Spleen (tissue), 11 donors: Measurements from ENCODE around the gene GAS2. TPM values are rescaled to one million over a fixed set of nuclear protein-coding genes. Genes with fewer than 3 reads are reported as not detected.

Experiments
- DNase-seq: peaks from one replicate; pipeline ENCODE4 v3.0.0-alpha.2; 2020
- H3K27ac ChIP-seq, 8 donors: fragments of 200-600 bp; sonication (generic) in 7 of 8; 1 replicate in 4 of 8; 2 replicates in 4 of 8; pipeline versions ENCODE4 v1.5.0 to v1.8.0; 2016 to 2021; ENCODE audit warnings: inconsistent platforms in 4 of 8, mild to moderate bottlenecking in 4 of 8, moderate library complexity in 1 of 8
- H3K27me3 ChIP-seq, 7 donors: fragments of 200-600 bp; sonication (generic) in 6 of 7; replicated peaks in 1 of 7; 1 replicate in 4 of 7; 2 replicates in 3 of 7; pipeline versions ENCODE4 v1.5.0 to v1.8.0; 2016 to 2021; ENCODE audit warnings: inconsistent platforms in 3 of 7, mild to moderate bottlenecking in 1 of 7
- H3K36me3 ChIP-seq, 6 donors: fragments of 200-600 bp; sonication (generic) in 5 of 6; 1 replicate in 4 of 6; 2 replicates in 2 of 6; pipeline versions ENCODE4 v1.5.0 to v1.8.0; 2016 to 2021; ENCODE audit warnings: inconsistent platforms in 2 of 6
- H3K4me1 ChIP-seq, 6 donors: fragments of 200-600 bp; sonication (generic) in 5 of 6; 1 replicate in 3 of 6; 2 replicates in 3 of 6; pipeline versions ENCODE4 v1.5.0 to v1.8.0; 2016 to 2021; ENCODE audit warnings: inconsistent platforms in 3 of 6
- H3K4me3 ChIP-seq, 8 donors: fragments of 200-600 bp; sonication (generic) in 7 of 8; 1 replicate in 4 of 8; 2 replicates in 4 of 8; pipeline versions ENCODE4 v1.5.0 to v1.8.0; 2016 to 2021; ENCODE audit warnings: inconsistent platforms in 4 of 8, mild to moderate bottlenecking in 4 of 8, moderate library complexity in 2 of 8
- H3K9me3 ChIP-seq, 8 donors: fragments of 200-600 bp; sonication (generic) in 7 of 8; 1 replicate in 4 of 8; 2 replicates in 4 of 8; pipeline versions ENCODE4 v1.5.0 to v1.8.0; 2016 to 2021; ENCODE audit warnings: inconsistent platforms in 4 of 8
- POLR2A ChIP-seq, 3 donors: fragments of 450-650 bp; IDR thresholded peaks; one replicate each; pipeline ENCODE4 v1.5.1; 2017; ENCODE audit warnings: antibody characterized with exemption in 3 of 3, mild to moderate bottlenecking in 1 of 3
- POLR2AphosphoS5 ChIP-seq, 3 donors: sonication (generic); formaldehyde crosslinking; IDR thresholded peaks; one replicate each; pipeline ENCODE4 v1.5.1; 2017; ENCODE audit warnings: antibody characterized with exemption in 3 of 3
- WGBS, 5 donors: extraction: QIAGEN DNeasy Blood & Tissue Kit in 3 of 5; methylation state at CpG; one replicate each; pipeline versions ENCODE4 v1.1.5 to v1.1.7; 2013 to 2018; 5-methylcytosine and 5-hydroxymethylcytosine counted together
- intact Hi-C: fragments of 100-400 bp; cut with DNase I; formaldehyde crosslinking; loops from one replicate; pipeline ENCODE4 v1.15.0; 2023; ENCODE audit warnings: low total_unique reads
- polyA plus RNA-seq, 3 donors: library from polyadenylated mRNA; stranded (reverse); fragments of 200-250 nt; gene quantifications; one replicate each; pipeline ENCODE4 v1.2.1, GENCODE V29; 2013
- total RNA-seq, 7 donors: library from RNA; depleted of rRNA in 3 of 7; stranded (reverse); fragments of >200 nt in 3 of 7; fragmentation: NEBNext Ultra II Directional in 4 of 7; extraction: Animal tissue kit (Norgen Biotek cat#: 25700) in 4 of 7; gene quantifications; one replicate each; pipeline versions ENCODE4 v1.1.0 to v1.2.1, GENCODE V29; 2016 to 2021
- TF ChIP-seq, protein P1 (sequence below), 11 experiments: fragments of 200-600 bp in 7 of 11; fragments of 450-650 bp in 4 of 11; sonication (generic) in 4 of 11; IDR thresholded peaks in 8 of 11; conservative IDR thresholded peaks in 3 of 11; 1 replicate in 7 of 11; 2 replicates in 4 of 11; pipeline versions ENCODE4 v1.4.0 to v1.8.0; 2016 to 2021; ENCODE audit warnings: antibody characterized with exemption in 11 of 11, inconsistent platforms in 4 of 11, mild to moderate bottlenecking in 1 of 11
- donor health status: healthy with polysubstance abuse.
- donor health status: DM: no; HTN: no; CAD: no; lungs with moderate emphysema.
- donor health status: DM: no; HTN: no; CAD: no.
- donor health status: Bipolar disorder and iron deficiency.
- donor health status: healthy.
- donor health status: DM: no; HTN: no; CAD: no.
- donor health status: DM: yes; HTN: yes; CAD: no.

GAS2 gene
- total and polyA plus RNA-seq, 10 donors, result 1.1 to 9.1 (median 2.2) TPM

DNA sequence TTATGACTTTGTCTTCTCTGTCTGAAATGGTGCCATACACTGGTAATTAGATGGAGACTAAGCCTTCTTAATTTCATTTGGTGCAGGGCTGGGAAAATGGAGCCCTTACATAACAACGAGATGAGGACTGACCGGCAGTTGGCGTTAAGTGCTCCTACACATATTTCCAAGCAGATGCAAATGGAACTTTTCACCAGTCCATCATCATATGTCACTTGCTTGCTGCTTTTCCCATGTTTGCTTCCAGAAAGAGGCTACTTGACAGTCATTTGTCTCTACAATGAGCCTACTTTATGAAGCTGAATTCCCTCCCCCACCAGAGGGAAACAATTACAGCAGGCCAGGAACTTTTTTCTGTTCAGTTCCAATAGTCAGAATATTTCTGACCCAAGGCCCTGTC is 130.6 kb downstream of the GAS2 start:
- Histone ChIP-seq H3K36me3 (no peaks in the 10 kb centered on the region), H3K4me1 (peaks cover 0 to 5% (median 0%) of the 10 kb centered on the region in 6 donors), H3K9me3 (no peaks in the 10 kb centered on the region), H3K27me3 (no peaks in the 10 kb centered on the region), H3K27ac (peak overlapping the region in 1 of 8 donors; percentile 10), H3K4me3 (no peak overlapping the region)
- intact Hi-C loops, result no loop called here
- 67 to 85% (median 84%) methylated on average over 3 of the region's 3 CpGs for WGBS, 5 donors
- no peak for DNase-seq
- TF ChIP-seq, protein P1, sequence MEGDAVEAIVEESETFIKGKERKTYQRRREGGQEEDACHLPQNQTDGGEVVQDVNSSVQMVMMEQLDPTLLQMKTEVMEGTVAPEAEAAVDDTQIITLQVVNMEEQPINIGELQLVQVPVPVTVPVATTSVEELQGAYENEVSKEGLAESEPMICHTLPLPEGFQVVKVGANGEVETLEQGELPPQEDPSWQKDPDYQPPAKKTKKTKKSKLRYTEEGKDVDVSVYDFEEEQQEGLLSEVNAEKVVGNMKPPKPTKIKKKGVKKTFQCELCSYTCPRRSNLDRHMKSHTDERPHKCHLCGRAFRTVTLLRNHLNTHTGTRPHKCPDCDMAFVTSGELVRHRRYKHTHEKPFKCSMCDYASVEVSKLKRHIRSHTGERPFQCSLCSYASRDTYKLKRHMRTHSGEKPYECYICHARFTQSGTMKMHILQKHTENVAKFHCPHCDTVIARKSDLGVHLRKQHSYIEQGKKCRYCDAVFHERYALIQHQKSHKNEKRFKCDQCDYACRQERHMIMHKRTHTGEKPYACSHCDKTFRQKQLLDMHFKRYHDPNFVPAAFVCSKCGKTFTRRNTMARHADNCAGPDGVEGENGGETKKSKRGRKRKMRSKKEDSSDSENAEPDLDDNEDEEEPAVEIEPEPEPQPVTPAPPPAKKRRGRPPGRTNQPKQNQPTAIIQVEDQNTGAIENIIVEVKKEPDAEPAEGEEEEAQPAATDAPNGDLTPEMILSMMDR (IDR thresholded peaks at IDR 0.05 in 8 of 11, conservative IDR thresholded peaks at IDR 0.05 in 3 of 11), result no peak
- TF ChIP-seq POLR2A (IDR thresholded peaks at IDR 0.05) (no peak), POLR2AphosphoS5 (IDR thresholded peaks at IDR 0.05) (no peak)

DNA sequence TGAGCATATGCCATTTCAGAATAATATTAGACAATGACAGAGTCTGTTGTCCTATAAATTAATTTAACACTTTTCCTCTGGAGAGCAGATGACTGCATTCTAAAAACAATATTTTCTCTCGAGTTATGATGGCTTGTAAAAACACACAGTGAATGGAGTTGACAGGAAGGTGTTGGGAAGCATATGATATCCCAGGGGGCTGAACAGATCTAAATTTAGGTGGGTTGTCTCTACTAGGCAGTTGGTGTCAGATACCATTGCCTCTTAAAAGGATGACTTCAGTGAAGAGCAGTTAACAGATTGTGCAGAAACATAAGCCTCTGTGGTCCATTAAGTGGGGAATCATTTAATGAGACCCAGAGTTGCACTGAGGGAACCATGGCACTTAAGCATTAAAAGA is 132.5 kb downstream of the GAS2 start:
- 28 to 70% (median 67%) methylated on average over 1 of the region's 1 CpG for WGBS, 5 donors
- no peaks in the 10 kb centered on the region for H3K9me3 ChIP-seq
- no peaks in the 10 kb centered on the region for H3K36me3 ChIP-seq
- no peaks in the 10 kb centered on the region for H3K27me3 ChIP-seq
- intact Hi-C loops, result no loop called here
- H3K4me1 ChIP-seq, result peaks cover 0 to 5% (median 0%) of the 10 kb centered on the region in 6 donors
- TF ChIP-seq, protein P1 (IDR thresholded peaks at IDR 0.05 in 8 of 11, conservative IDR thresholded peaks at IDR 0.05 in 3 of 11), result no peak
- TF ChIP-seq POLR2AphosphoS5 (IDR thresholded peaks at IDR 0.05) (no peak), POLR2A (IDR thresholded peaks at IDR 0.05) (no peak)
- no peak for DNase-seq
- no peak overlapping the region for H3K4me3 ChIP-seq
- no peak overlapping the region for H3K27ac ChIP-seq

DNA sequence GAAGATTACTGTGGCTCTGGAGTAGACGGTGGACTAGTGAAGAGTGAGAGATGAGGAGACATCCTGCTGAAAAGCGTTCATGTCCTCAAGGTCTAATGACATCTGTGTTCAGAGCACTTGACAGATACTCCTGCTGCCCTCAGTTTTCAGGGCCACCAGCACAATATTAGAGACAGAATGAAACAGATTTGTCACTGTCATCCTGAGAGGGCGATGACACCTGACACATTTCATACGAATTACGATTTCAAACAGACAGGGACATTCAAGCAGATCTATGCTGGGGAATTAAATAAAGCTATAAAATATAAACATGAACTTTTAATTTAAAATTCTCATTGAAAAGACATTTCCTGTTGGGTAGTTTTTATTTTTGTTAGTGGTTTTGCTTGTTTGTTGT is 134.1 kb downstream of the GAS2 start:
- WGBS, 5 donors, result 72 to 81% (median 76%) methylated on average over 5 of the region's 5 CpGs
- intact Hi-C loops, result no loop called here
- Histone ChIP-seq H3K36me3 (no peaks in the 10 kb centered on the region), H3K27me3 (no peaks in the 10 kb centered on the region), H3K4me3 (no peak overlapping the region), H3K4me1 (peaks cover 0 to 5% (median 0%) of the 10 kb centered on the region in 6 donors), H3K27ac (no peak overlapping the region), H3K9me3 (no peaks in the 10 kb centered on the region)
- no peak for DNase-seq
- TF ChIP-seq, protein P1 (IDR thresholded peaks at IDR 0.05 in 8 of 11, conservative IDR thresholded peaks at IDR 0.05 in 3 of 11), result no peak
- TF ChIP-seq POLR2AphosphoS5 (IDR thresholded peaks at IDR 0.05) (no peak), POLR2A (IDR thresholded peaks at IDR 0.05) (no peak)

DNA sequence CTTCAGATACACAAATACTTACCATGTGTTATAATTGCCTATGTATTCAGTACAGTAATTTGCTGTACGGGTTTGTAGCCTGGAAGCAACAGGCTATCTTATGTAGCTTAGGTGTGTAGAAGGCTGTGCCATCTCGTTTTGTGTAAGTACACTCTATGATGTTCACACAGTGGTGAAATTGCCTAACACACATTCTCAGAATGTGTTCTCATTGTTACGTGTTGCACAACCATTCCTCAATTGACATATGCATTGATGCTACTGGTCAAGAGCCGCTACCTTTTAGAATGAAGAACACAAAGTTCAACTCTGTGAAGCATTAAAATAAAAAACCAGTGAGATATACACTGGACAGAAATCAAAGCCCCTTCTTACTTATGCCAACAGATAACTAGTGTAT is 136.4 kb downstream of the GAS2 start:
- no peaks in the 10 kb centered on the region for H3K9me3 ChIP-seq
- 82 to 94% (median 89%) methylated on average over 4 of the region's 4 CpGs for WGBS, 5 donors
- intact Hi-C loops, result no loop called here
- no peaks in the 10 kb centered on the region for H3K27me3 ChIP-seq
- no peaks in the 10 kb centered on the region for H3K36me3 ChIP-seq
- no peak overlapping the region for H3K27ac ChIP-seq
- TF ChIP-seq POLR2AphosphoS5 (IDR thresholded peaks at IDR 0.05) (no peak), POLR2A (IDR thresholded peaks at IDR 0.05) (no peak)
- TF ChIP-seq, protein P1 (IDR thresholded peaks at IDR 0.05 in 8 of 11, conservative IDR thresholded peaks at IDR 0.05 in 3 of 11), result no peak
- H3K4me1 ChIP-seq, result peaks cover 0 to 8% (median 6%) of the 10 kb centered on the region in 6 donors
- no peak for DNase-seq
- H3K4me3 ChIP-seq, result no peak overlapping the region
